ENCODE measurements around the gene NRG2.

DNA sequence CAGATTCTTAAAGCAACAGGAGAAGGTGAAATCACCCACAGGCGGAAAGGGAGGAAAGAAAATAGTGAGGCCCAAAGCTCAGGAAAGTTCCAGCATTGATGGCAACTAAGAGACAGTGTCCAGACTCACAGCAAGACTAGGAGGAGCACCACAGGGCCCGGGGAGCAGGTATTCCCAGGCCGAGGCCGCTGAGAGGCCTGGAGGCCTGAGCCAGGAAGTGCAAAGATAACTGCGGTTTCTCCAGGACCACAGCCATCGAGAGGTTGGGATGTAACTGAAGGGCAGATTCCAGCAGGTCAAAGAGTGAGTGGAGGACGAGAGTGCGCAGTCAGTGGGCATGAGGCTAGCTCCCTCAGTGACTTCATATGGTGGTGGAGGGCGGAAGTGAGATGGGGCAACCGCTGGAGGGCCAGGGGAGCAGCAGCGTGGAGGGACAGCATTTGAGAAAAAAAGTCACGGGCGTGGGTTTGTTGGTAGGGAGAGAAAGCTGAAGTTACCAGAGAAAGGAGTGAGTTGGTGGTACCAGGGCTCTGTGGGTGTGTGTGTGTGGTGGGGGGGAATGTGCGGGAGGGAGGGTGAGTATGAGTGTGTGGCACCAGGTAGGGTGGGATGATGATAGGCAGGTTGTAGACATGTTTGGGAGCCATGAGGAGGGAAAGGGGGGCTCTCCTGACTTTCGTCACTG lies 157.8 kb downstream of the NRG2 start:
- TF ChIP-seq, protein P1, sequence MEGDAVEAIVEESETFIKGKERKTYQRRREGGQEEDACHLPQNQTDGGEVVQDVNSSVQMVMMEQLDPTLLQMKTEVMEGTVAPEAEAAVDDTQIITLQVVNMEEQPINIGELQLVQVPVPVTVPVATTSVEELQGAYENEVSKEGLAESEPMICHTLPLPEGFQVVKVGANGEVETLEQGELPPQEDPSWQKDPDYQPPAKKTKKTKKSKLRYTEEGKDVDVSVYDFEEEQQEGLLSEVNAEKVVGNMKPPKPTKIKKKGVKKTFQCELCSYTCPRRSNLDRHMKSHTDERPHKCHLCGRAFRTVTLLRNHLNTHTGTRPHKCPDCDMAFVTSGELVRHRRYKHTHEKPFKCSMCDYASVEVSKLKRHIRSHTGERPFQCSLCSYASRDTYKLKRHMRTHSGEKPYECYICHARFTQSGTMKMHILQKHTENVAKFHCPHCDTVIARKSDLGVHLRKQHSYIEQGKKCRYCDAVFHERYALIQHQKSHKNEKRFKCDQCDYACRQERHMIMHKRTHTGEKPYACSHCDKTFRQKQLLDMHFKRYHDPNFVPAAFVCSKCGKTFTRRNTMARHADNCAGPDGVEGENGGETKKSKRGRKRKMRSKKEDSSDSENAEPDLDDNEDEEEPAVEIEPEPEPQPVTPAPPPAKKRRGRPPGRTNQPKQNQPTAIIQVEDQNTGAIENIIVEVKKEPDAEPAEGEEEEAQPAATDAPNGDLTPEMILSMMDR (conservative IDR thresholded peaks at IDR 0.05; ENCODE audit: low read depth, low read length): no peak
- TF ChIP-seq EZH2 (IDR thresholded peaks at IDR 0.05; ENCODE audit: borderline replicate concordance, low read depth, low read length, poor library complexity, severe bottlenecking): no peak
